GM23248 (cell line): Measurements from ENCODE around the gene LMCD1.

Source experiments
- EZH2 ChIP-seq: fragments of 200-600 bp; sonication (generic); IDR thresholded peaks from 2 replicates; pipeline ENCODE4 v1.6.1; 2018; ENCODE audit warnings: antibody characterized with exemption, mild to moderate bottlenecking; ENCODE audit not compliant: insufficient read depth, poor library complexity, severe bottlenecking
- EZH2phosphoT487 ChIP-seq: fragments of 200-600 bp; sonication (generic); IDR thresholded peaks from 2 replicates; pipeline ENCODE4 v1.6.1; 2018; ENCODE audit warnings: antibody characterized with exemption, moderate library complexity, mild to moderate bottlenecking, low read depth; ENCODE audit not compliant: insufficient read depth

DNA sequence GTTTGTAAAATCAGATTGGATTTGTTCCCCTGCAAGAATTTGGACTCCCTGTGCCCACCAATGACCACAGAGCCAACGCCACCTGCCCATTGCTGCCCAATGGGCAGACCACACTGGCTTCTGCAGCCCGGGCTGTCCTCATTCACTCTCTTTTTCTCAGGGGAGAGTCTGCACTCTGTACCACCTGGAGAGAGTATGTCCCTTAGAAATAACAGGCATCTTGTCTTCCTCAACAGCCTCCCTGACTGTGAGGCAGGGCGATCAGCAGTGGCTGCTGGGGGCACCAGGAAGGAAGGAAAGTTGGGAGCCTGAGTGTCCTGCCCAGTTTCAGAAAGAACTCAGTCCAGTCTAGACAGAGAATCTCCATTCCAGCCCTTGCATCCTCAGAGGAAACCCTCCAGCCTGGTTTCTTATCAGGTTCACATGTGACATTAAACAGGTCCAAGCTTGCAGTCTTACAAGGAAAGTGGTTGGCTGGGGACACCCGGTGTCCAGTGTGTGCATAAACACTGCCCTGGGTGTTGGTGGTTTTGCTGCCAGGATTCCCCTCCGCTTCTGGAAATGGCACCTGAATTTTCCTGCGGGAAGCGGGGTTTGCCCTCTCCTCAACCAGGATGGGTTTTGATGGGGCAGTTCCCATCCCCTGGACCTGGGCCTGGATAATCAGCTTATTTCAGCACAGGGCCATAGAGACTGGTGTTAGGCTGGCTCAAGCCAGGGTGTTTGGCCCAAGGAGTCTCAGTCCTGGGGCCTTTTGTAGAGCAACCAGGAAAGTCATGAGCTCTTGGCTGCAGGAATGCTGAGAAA is 105.8 kb downstream of the LMCD1 start:
- TF ChIP-seq EZH2 (no peak), EZH2phosphoT487 (no peak)
